ENCODE data around the gene IRS1.

DNA sequence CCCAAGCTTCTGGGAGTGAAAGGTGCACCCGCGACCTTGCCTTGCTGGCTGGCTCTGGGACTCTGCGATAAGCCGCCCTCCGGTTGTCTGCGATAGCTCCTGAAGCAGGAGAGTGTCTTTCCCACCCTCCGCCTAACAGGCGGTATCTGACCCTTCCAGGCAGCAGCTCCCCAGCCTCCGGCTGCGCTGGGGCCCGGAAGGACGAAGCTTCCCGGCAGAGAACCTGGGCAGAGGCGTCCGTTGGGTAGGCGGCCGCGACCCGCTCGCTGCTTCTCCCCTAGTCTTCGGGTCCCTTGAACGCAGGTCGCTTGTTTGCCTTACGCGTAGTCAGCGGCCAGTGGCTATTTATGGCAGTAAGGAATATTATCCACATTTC is 35.8 kb upstream of the IRS1 start:
- TF ChIP-seq POLR2AphosphoS5 (IDR thresholded peaks at IDR 0.05) = no peak
- TF ChIP-seq POLR2A (IDR thresholded peaks at IDR 0.05) = no peak
